ENCODE measurements around the gene CAVIN1.
"Not testable (repeated sequence)": the region's sequence is repeated elsewhere in the genome, so short reads cannot be mapped to it uniquely, and the experiment has no call there.

The CAVIN1 gene

GRCh38 chr17:42422958-42423712, at the start of gene CAVIN1:
Gene CAVIN1, minus strand, starts transcription at chr17:42423256. Its CDS starts 159 bp downstream, at chr17:42423097.
- no peak for DNase-seq (ENCODE audit: low read depth)

- DNase-seq (ENCODE audit: low read depth): no peak
Measured at GRCh38 chr17:42467889-42468288, 44.8 kb upstream of the CAVIN1 start.

- no peak for DNase-seq (ENCODE audit: low read depth)
Measured at GRCh38 chr17:42463976-42464400, 40.9 kb upstream of the CAVIN1 start.

- DNase-seq (ENCODE audit: low read depth): no peak
Measured at GRCh38 chr17:42460371-42460770, 37.3 kb upstream of the CAVIN1 start.

- no peak for DNase-seq (ENCODE audit: low read depth)
Measured at GRCh38 chr17:42459801-42460281, 36.8 kb upstream of the CAVIN1 start.

- no peak for DNase-seq (ENCODE audit: low read depth)
Measured at GRCh38 chr17:42459256-42459800, 36.3 kb upstream of the CAVIN1 start.

- DNase-seq (ENCODE audit: low read depth): peak; percentile 82
Measured at GRCh38 chr17:42458497-42459255, 35.6 kb upstream of the CAVIN1 start, which contains the start of gene ATP6V0A1. Gene ATP6V0A1, plus strand, starts transcription at chr17:42458878. Its CDS starts 2,017 bp downstream, at chr17:42460895.

GRCh38 chr17:42457107-42457792, 34.2 kb upstream of the CAVIN1 start:
- DNase-seq (ENCODE audit: low read depth): no peak

GRCh38 chr17:42456223-42457106, 33.4 kb upstream of the CAVIN1 start:
- no peak for DNase-seq (ENCODE audit: low read depth)

GRCh38 chr17:42454987-42455386, 31.9 kb upstream of the CAVIN1 start:
- not testable (repeated sequence) for DNase-seq (ENCODE audit: low read depth)

GRCh38 chr17:42453439-42453838, 30.4 kb upstream of the CAVIN1 start:
- no peak for DNase-seq (ENCODE audit: low read depth)

- not testable (repeated sequence) for DNase-seq (ENCODE audit: low read depth)
Measured at GRCh38 chr17:42451270-42451669, 28.2 kb upstream of the CAVIN1 start.

- DNase-seq (ENCODE audit: low read depth): not testable (repeated sequence)
Measured at GRCh38 chr17:42449838-42450237, 26.8 kb upstream of the CAVIN1 start.

- DNase-seq (ENCODE audit: low read depth): not testable (repeated sequence)
Measured at GRCh38 chr17:42449176-42449575, 26.1 kb upstream of the CAVIN1 start.

GRCh38 chr17:42442196-42442565, 19.1 kb upstream of the CAVIN1 start:
- no peak for DNase-seq (ENCODE audit: low read depth)

- DNase-seq (ENCODE audit: low read depth): no peak
Measured at GRCh38 chr17:42441371-42442195, 18.5 kb upstream of the CAVIN1 start.

GRCh38 chr17:42438600-42439567, 15.8 kb upstream of the CAVIN1 start:
- DNase-seq (ENCODE audit: low read depth): no peak

GRCh38 chr17:42436391-42436790, 13.3 kb upstream of the CAVIN1 start:
- DNase-seq (ENCODE audit: low read depth): no peak

- no peak for DNase-seq (ENCODE audit: low read depth)
Measured at GRCh38 chr17:42431758-42432161, 8.7 kb upstream of the CAVIN1 start.
